ENCODE data around the gene DHFR2.
"Not testable (repeated sequence)": the region's sequence is repeated elsewhere in the genome, so short reads cannot be mapped to it uniquely, and the experiment has no call there.

The DHFR2 gene

DNA sequence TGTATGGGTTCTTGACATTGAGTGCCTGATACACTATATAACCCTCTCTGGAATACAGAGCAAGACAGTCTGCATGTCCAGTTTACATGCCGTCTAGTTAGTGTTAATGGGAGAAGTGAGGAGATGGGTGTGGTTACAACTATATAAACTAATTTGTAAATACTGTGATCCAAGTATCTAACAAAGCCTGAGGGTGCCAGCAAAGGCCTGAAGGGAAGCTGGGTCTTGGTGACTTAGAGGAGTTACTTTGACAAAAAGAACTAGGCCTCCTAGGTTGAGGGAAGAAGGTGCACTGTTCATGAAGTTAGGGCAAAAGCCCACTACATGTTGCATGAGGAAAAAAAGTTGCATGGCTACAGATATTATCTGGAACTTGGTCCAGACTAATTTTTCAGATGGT, 2.4 kb upstream of the DHFR2 start:
- no peak for DNase-seq (ENCODE audit: low read depth)

DNA sequence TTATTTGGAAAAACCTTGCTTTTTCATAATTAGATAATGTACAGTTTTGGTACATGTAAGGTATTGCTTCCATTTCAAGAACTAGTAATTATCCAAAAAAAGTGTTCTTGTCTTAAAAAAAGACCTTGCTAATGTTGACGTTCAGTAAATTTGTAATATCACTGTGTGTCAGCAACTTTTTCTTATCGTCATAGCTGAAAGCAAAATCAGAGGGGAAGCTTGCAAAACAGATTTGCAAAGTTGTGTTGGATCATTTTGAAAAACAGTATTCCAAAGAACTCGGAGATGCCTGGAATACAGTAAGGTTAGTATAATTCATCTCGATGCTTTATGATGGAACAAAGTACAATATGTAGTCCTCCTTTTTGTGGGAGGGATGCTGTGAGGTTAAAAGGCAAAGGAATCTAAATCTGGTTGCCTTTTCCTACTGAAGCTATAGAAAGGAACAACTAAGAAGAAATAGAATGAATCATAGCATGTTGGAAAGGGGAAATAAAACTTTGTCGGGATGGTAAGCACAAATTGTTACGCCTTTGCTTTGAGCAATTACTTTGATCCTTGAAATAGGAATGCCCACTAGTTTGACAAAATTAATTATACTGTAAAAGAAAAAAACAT, 1.6 kb upstream of the DHFR2 start:
- no peak for DNase-seq (ENCODE audit: low read depth)

DNA sequence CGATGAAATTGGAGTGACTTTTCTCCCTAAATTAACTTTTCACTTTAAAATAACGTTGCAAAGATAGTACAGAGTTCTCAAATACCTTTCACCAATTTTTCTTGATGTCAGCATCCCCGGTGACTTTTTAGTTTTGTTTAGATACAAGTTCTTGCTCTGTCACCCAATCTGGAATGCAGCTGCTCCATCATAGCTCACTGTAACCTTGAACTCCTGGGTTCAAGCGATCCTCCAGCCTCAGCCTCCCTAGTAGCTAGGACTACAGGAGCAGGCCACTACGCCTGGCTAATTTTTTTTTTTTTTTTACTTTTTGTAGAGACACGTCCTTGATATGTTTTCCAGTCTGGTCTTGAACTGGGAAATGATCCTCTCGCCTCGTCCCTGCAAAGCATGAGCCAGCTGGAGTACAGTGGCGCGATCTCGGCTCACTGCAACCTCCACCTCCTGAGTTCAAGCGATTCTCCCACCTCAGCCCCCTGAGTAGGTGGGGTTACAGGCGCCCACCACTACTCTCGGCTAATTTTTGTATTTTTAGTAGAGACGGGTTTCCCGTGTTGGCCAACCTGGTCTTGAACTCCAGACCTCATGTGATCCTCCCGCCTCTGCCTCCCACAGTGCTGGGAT, 892 bp upstream of the DHFR2 start:
- no peak for DNase-seq (ENCODE audit: low read depth)

DNA sequence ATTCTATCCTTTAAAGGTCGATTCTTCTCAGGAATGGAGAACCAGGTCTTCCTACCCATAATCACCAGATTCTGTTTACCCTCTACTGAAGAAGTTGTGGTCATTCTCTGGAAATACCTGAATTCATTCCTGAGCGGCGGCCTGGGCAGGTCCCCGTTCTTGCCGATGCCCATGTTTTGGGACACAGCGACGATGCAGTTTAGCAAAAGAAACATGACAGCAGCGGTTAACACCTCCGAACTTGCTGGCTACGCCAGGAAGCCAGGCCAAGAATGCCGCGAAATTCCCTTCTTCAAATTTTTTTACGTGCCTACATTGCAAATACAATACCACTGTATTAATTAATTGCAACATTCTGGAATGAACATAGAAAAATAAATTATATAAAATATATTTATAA, 1.4 kb downstream of the DHFR2 start:
- DNase-seq (ENCODE audit: low read depth): no peak

DNA sequence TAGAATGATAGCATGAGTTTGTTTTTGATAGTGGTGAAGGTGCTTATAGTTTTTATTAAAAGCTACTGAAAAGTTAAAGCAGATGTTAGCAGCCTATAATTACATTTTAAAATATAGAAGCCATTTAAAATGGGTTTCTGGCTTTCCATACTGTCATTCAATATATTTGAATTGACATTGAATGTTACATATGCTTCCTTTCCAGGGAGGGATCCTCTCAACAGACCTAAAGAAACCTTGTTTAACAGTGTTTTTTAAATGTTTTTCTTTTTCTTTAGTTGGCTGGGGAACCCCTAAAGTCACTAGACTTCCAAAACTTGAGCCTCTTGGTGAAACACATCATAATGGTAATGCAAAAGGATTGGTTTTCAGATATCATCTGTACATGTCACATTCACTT, 12.2 kb downstream of the DHFR2 start:
- no peak for DNase-seq (ENCODE audit: low read depth)

DNA sequence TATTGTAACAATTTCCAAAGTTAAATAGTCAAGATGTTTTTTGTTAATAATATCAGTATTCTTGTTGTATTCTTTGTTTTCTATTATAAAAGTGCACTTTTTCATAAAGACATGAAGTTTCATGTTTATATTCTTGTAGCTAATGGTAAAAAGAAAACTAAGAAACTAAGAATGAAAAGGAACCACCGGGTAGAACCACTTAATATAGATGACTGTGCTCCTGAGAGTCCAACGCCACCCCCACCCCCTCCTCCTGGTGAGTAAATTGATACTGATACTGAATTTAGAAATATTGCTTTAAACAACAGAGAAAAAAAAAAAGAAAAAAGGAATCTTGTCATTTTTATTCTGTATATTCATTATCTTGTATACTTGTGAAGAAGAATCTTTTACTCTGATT, 13.4 kb downstream of the DHFR2 start:
- DNase-seq (ENCODE audit: low read depth): no peak

DNA sequence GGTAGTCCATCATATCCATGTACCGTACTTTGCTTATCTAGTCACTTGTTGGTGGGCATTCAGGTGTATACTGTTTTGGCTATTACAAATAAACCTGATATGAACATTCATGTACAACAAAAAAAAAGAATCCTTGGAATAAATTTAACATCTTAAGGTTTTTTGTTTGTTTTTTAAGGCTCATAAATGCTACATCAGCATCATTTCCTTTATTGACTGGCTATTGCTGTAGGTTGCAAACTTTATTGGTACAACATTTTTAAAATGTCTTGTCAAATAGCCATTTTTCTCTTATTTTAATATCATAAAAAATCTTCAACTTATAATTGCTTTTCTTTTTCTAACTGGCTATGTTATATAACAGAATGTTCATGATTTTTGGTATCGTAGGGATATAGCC, 16.2 kb downstream of the DHFR2 start:
- no peak for DNase-seq (ENCODE audit: low read depth)

DNA sequence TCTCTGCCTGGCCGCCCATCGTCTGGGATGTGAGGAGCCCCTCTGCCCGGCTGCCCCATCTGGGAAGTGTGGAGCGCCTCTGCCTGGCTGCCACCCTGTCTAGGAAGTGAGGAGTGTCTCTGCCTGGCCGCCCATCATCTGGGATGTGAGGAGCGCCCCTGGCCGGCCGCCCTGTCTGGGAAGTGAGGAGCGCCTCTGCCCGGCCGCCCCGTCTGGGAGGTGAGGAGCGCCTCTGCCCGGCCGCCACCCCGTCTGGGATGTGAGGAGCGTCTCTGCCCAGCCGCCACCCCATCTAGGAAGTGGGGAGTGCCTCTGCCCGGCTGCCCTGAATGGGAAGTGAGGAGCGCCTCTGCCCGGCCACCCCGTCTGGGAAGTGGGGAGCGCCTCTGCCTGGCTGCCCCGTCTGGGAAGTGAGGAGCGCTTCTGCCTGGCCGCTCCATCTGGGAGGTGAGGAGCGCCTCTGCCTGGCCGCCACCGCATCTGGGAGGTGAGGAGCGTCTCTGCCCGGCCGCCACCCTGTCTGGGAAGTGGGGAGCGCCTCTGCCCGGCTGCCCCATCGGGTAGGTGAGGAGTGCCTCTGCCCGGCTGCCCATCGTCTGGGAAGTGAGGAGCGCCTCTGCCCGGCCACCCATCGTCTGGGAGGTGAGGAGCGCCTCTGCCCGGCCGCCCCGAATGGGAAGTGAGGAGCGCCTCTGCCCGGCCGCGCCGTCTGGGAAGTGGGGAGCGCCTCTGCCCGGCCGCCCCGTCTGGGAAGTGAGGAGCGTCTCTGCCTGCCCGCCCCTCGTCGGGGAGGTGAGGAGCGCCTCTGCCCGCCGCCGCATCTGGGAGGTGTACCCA, 18.4 kb downstream of the DHFR2 start:
- DNase-seq (ENCODE audit: low read depth): not testable (repeated sequence)

DNA sequence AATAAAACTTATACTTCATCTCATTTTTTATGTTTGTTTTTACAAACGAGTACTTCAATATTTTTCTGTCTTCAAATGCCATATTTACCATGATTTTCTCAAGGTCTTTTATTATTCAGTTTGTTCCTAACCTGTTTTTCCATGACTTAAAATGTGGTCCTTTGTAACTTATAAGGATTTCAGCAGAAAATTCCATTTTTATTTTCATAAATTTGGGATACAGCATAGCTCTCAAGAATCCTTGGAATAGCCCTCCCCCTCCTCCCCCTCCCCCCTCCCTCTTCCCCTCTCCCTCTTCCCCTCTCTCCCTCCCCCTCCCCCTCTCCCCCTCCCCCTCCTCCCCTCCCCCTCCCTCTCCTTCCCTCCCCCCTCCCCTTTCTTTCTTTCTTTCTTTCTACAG, 19.4 kb downstream of the DHFR2 start:
- no peak for DNase-seq (ENCODE audit: low read depth)

DNA sequence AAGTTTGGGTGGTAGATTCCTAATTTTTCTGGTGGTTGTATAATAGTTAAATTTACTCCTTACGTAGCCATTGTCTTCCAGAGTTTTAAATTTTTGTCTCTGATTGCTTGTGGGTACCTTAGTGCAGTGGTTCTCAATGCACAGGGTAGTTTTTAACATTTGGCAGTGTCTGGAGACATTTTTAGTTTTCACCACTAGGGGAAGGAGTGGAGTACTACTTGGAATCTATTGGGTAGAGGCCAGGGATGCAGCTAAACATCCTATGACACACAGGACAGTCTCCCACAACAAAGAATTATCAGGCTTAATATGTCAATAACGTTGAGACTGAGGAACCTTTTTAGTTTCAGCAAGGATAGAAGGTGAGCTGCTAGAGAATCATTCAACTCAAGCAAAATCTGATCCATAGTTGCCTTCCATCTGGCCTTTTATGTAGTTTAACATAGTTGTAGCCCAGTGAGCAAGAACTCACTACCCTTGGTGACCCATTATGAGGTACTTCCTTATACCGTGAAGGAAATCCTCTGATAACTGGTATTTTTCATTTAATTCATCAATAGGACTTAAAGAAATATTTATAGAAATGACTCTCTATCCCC, 25.7 kb downstream of the DHFR2 start:
- DNase-seq (ENCODE audit: low read depth): no peak

DNA sequence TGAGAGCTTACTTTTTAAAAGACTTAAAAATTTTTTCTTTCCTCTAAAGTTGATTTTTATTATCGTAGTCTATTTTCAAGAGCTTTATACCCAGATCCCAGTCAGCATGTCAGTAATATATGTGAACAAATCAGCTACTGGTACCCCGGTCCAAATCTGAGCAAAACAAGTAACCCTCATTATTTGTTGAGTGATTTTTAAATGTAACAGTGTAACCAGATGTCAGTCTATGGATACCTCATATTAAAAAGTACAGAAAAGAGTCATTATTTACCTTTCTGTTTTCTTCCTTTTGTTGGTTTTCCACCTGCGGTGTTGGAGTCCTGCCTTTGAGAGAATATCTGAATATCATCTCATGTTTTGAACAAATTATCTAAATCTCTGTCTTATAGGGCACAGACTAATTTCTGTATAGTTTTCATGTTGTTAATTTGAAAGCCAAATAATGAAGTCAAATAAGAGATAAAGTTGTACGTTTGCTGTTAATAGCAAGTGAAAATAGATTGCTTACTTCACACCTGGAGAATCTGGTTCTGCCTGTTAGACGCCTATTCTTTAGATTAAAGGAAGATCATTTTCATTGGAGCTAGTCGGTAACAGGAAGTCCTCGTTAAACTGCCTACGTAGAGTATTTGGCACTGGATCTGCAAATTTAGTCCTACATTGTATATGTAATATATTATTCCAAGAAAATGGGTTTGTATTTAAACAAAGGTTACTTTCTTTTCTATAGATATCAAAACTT, 34.5 kb downstream of the DHFR2 start, which contains the start of gene STX19:
Gene STX19, minus strand, starts transcription at position 505 of the 745 bp plus-strand sequence. CDS start 13,328 bp downstream, outside the sequence.
- no peak for DNase-seq (ENCODE audit: low read depth)

DNA sequence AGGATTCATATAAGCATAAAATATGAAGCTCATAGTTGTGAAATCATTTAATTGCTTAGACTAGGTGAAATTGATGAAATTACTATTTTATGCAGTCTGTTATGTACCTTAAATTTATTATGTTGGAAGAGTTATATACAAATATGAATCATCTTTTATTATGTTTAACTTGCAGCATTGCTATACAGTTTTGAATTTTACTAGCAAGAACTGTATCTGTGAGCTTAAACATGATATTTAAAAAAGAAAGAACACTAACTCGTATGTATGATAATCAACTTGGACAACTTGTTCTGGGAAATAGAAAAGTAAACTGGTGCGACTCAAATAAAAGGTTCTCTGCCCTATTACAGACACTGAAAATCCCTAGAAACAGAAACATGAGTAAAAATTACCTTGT, 36.1 kb downstream of the DHFR2 start:
- no peak for DNase-seq (ENCODE audit: low read depth)

DNA sequence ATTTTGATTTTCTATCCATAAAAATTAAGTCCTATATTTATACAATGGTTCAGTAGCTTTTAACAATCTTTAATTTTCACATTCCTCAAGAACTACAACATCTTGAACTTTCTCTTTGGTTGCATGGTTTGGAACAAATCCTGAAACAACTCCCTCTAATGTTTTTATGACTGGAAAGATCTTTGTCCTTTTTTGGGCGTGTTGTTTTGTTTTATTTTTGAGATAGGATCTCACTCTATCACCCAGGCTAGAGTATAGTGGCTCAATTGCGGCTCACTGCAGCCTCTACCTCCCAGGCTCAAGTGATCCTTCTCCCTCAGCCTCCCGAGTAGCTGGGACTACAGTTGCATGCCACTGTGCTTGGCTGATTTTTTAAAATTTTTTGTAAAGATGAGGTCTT, 38.3 kb downstream of the DHFR2 start:
- no peak for DNase-seq (ENCODE audit: low read depth)

DNA sequence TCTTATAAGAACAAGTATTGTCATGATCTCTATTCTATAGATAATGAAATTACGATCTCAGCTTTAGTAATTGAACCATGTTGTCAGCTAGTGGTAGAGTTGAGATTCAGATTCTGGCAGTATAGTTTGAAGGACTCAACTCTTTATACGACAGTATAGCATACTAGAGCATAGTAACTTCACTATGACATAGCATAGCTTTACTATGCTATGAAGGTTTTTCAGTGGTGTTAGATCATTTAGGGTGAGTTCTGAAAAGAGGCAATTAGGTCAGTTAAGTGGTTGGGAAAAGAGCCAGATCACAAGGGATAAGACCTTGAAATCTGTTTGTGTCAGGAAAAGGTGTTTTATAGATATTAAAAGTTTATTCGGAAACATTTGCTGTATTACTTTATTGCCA, 42.4 kb downstream of the DHFR2 start:
- no peak for DNase-seq (ENCODE audit: low read depth)

DNA sequence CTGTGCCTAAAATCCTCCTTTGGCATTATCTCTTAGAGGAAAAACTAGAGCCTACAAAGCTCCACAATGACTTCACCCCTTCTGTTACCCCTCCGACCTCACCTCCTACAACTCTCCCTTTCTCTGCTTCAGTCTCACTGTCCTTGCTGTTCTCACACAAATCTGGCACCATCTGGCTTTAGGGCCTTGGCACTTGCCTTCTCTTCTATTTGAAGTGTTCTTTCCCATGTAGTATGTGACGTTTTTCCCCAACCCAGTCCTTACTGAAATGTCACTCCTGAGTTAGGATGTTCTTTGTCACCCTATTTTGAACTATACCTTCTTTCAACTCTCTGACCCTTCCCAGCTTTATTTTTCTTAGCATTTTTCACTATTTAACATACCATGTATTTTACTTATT, 43.1 kb downstream of the DHFR2 start:
- DNase-seq (ENCODE audit: low read depth): no peak

DNA sequence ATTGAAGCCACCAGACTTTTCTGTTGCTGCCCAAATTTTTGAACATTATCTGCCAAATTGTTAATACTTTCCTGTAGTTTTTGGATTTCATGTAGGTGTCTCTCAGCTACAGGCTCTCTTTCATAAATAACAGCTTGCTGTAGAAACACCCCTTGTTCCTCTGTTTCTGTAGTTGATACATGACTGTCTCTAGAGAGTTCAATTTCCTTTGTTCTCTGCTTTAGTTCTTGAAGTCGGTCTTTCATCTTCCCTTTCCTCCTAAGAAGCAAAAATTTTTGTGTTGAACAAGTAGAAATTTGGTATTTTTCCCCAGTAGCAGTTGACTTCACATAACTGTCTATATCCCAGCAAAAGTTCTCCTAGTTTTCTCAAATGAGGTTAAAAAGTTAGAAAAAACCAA, 47.7 kb downstream of the DHFR2 start:
- no peak for DNase-seq (ENCODE audit: low read depth)

DNA sequence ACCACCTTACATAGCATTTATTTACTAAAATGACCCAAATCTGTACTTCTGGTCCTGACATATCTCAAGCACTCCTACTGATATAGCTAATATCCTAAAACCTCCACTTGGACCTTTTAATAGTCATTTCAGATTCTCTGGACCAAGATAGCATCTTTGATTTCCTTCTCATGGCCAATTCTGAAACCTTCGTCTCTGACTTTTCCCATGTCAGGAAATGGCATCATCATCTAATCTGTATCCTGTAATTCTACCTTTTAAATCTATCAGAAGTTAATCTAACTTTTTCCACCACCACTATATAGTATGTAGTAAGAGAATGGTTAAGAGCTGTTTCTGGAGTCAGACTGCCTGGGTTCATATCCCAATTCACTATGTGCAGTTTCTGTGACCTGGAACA, 50.5 kb downstream of the DHFR2 start:
- no peak for DNase-seq (ENCODE audit: low read depth)

DNA sequence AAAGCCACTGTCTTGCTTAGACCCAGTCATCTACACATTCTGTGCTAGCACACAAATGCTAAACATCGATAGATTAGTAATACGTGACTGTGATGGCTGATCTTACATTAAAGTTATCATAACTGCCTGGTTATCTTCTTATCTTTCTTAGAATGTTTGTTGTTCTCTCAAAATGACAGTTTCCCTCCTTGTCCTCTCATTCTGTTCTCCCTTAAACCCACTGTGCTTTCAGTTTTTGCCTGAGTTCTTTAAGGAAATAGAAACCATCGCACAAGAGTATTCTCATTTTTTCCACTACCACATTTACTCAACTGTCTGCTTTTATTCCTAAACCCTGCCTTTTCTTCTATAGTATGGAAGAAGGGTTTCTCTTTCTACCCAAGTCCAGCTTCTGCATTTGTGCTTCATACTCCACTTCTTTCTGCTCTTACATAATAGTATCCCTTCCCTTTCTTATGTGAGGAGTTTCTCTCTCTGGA, 51.4 kb downstream of the DHFR2 start:
- DNase-seq (ENCODE audit: low read depth): no peak

DNA sequence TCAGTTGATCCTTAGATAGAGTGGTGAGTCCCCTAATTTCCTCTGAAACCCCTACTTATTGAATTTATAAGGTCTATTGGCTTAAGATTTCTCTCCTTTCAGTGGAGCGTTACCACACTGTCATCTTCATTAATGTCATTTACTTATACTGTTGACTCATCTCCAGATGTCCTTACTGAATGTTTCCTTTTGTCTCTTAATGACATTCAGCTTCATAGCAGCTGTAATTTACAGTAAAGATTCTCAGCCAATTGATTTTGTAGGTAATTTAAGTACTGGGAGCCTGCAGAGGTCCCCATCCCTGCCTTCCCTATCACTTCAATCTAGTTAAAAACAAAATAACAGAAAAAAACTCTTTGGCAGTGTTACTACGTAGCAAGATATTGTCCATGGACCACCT, 53.1 kb downstream of the DHFR2 start:
- no peak for DNase-seq (ENCODE audit: low read depth)

DNA sequence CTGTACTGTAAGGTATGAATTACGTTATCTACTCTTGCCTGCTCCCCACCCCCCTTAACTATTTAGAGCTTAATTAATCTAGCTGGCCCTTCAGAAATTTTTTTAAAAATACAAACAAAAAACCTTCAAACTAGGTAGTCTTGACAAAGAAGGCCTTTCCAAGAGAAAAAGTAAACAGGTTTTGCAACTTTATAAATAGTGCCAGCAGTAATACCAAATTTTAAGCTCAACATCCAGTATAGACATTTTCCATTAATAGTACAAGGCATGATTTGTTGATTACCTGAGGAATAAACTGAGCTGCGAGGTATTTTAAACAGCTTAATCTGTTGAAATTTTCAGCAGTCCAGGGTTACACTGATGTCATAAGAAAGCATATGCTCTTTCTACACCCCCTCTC, 54.5 kb downstream of the DHFR2 start:
- DNase-seq (ENCODE audit: low read depth): no peak

Measured in T follicular helper cell (primary cell).